Mucosa of stomach (tissue), 1 donor: ENCODE data around the gene DOK3.

Experiments used
- H3K27me3 ChIP-seq: one replicate; pipeline ENCODE4 v1.7.0; 2013; ENCODE audit warnings: mild to moderate bottlenecking, low read length; ENCODE audit not compliant: control insufficient read depth, insufficient read depth
- H3K36me3 ChIP-seq: one replicate; pipeline ENCODE4 v1.7.0; 2013; ENCODE audit warnings: low read length; ENCODE audit not compliant: control insufficient read depth, insufficient read depth
- H3K4me1 ChIP-seq: one replicate; pipeline ENCODE4 v1.7.0; 2013; ENCODE audit warnings: mild to moderate bottlenecking, low read length; ENCODE audit not compliant: control insufficient read depth, insufficient read depth
- H3K4me3 ChIP-seq: one replicate; pipeline ENCODE4 v1.7.0; 2013; ENCODE audit warnings: low read length
- H3K9ac ChIP-seq: one replicate; pipeline ENCODE4 v1.7.0; 2013; ENCODE audit warnings: mild to moderate bottlenecking, low read length, moderate library complexity
- H3K9me3 ChIP-seq: one replicate; pipeline ENCODE4 v1.7.0; 2013; ENCODE audit warnings: mild to moderate bottlenecking, low read length, moderate library complexity; ENCODE audit not compliant: control insufficient read depth
- donor health status: Pancreatic carcinoma.

The DOK3 gene

GRCh38 chr5:177508221-177508611, 1.4 kb downstream of the DOK3 start:
- H3K36me3 ChIP-seq = no peaks in the 10 kb centered on the region
- no peak overlapping the region for H3K4me3 ChIP-seq
- H3K4me1 ChIP-seq = peaks cover 4% of the 10 kb centered on the region
- H3K9me3 ChIP-seq = no peaks in the 10 kb centered on the region
- no peaks in the 10 kb centered on the region for H3K27me3 ChIP-seq
- no peak overlapping the region for H3K9ac ChIP-seq

DNA sequence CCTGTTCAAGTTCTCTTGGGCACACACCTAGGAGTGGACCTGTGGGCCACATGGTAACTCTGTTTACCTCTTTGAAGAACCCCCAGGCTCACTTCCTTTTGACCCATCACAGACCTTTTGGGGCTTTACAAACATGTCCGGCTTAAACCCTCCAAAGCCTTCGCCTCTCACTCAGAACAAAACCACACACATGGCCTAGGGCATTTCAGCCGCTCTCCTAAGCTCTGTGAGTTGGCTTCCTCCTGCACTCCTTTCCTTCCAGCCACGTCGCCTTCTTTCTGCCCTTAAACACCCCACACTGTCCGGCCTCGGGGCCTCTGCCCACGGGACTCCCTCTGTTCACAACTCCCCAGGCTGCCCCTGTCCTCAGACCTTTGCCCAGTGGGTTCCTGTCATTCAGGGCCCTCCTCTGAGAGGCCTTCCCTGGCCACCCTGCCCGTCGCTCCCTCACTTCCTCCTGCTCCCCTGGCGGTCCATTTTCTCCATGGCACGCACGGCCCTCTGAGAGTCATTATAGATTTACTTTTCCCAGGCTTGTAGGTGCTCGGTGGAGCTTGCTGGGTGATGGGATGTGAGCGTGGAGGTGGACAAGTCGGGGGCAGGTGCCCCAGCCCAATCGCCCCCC, 1.9 kb downstream of the DOK3 start:
- no peak overlapping the region for H3K9ac ChIP-seq
- H3K27me3 ChIP-seq = no peaks in the 10 kb centered on the region
- peaks cover 4% of the 10 kb centered on the region for H3K4me1 ChIP-seq
- no peak overlapping the region for H3K4me3 ChIP-seq
- H3K9me3 ChIP-seq = no peaks in the 10 kb centered on the region
- H3K36me3 ChIP-seq = no peaks in the 10 kb centered on the region

- no peak overlapping the region for H3K9ac ChIP-seq
- H3K4me3 ChIP-seq = no peak overlapping the region
- no peaks in the 10 kb centered on the region for H3K36me3 ChIP-seq
- H3K27me3 ChIP-seq = no peaks in the 10 kb centered on the region
- H3K4me1 ChIP-seq = peaks cover 4% of the 10 kb centered on the region
- H3K9me3 ChIP-seq = no peaks in the 10 kb centered on the region
These were observed 2.5 kb downstream of the DOK3 start for GRCh38 chr5:177507165-177507564.

- peaks cover 9% of the 10 kb centered on the region for H3K4me1 ChIP-seq
- no peaks in the 10 kb centered on the region for H3K36me3 ChIP-seq
- no peaks in the 10 kb centered on the region for H3K9me3 ChIP-seq
- no peaks in the 10 kb centered on the region for H3K27me3 ChIP-seq
- no peak overlapping the region for H3K4me3 ChIP-seq
- no peak overlapping the region for H3K9ac ChIP-seq
These were observed 4.6 kb downstream of the DOK3 start for GRCh38 chr5:177505075-177505474.

DNA sequence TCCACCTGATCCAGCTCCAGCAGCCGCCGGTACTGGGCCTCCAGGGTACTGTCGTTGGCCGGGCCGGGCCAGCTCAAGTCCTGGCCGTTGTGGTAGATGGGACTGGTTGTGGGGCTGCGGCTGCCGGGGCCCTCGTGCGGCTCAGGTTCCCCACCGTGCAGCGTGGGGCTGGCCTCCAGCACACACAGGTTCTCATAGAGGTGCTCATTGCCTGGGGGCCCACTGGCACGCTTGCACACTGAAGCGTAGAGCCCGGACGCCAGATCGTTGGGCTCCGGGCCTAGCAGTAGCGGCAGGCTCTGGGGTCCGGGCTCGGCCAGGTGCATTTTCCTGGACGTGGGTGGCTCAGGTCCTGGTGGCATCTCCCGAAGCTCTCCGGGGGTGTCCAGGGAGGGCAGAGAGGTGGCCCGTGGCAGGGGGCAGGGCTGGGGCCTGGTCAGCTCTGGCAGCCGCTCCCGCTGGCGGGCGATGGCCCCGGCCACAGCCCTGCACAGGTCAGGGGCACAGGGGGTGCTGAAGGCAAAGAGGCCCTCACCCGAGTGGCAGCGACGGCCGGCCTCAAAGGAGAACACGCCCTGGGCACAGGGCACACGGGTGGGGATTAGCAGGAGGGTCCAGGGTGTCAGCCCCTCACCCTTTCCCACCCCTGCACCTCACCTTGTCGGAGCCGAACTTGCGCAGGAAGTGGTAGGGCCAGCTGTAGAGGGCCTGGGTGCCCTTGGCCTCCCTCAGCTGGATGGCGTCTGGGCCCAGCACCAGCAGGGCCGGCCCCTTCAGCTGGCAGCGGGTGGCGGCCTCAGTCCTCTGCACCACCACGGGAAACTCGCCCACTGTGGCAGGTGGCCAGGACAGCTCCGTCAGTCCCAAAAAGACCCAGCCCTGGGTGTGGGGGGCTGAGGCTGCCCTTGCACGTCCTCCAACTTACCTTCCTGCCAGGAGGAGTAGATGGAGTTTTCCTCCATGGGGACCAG, 5.3 kb downstream of the DOK3 start:
- H3K4me1 ChIP-seq = peaks cover 7% of the 10 kb centered on the region
- no peaks in the 10 kb centered on the region for H3K9me3 ChIP-seq
- H3K27me3 ChIP-seq = no peaks in the 10 kb centered on the region
- no peak overlapping the region for H3K4me3 ChIP-seq
- H3K36me3 ChIP-seq = no peaks in the 10 kb centered on the region
- H3K9ac ChIP-seq = no peak overlapping the region

GRCh38 chr5:177503351-177504085, 6.1 kb downstream of the DOK3 start:
- H3K4me3 ChIP-seq = no peak overlapping the region
- peaks cover 2% of the 10 kb centered on the region for H3K27me3 ChIP-seq
- no peaks in the 10 kb centered on the region for H3K36me3 ChIP-seq
- H3K4me1 ChIP-seq = peaks cover 7% of the 10 kb centered on the region
- no peaks in the 10 kb centered on the region for H3K9me3 ChIP-seq
- no peak overlapping the region for H3K9ac ChIP-seq

GRCh38 chr5:177502886-177503285, 6.7 kb downstream of the DOK3 start:
- Histone ChIP-seq H3K4me3 (no peak overlapping the region), H3K27me3 (peaks cover 8% of the 10 kb centered on the region), H3K4me1 (peaks cover 14% of the 10 kb centered on the region), H3K36me3 (no peaks in the 10 kb centered on the region), H3K9me3 (no peaks in the 10 kb centered on the region), H3K9ac (no peak overlapping the region)

DNA sequence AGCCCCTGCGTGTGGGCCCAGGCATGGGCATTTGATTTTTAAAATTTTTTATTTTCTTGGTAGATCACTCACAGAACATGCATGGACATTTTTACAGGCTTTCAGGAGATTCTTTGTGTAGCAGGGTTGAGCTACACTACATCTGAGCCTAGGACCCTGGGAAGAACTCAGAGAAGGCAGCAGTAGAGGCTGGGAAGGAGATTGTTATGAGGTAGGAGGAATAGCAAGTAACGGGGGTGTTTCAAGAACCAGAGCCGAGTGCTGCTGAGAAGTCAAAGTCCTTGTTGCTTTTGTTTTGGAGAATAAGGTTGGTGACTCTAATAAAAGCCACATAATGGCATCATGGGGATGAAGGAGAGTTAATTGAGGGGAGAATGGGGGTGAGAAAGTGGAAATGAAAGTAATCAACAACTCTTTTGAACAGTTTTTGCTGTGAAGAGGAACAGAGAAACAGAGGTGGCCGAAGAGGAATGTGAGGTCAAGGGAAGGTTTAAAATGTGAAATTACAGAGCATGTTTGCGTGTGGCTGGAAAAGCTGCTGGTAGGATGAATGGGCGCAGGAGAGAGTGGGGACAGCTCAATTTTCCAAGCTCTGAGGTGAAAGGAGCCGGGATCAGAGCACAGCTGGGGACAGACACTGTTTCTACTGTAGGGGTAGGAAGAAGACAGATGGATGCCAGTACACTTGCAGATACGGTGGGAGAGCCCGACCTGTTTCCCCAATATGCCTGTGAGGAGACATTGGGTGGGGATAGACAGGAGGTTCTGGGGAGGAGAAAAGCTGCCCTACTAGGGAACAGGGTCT, 7.5 kb downstream of the DOK3 start:
- H3K36me3 ChIP-seq = no peaks in the 10 kb centered on the region
- H3K9ac ChIP-seq = no peak overlapping the region
- H3K9me3 ChIP-seq = no peaks in the 10 kb centered on the region
- H3K27me3 ChIP-seq = peaks cover 11% of the 10 kb centered on the region
- peaks cover 16% of the 10 kb centered on the region for H3K4me1 ChIP-seq
- H3K4me3 ChIP-seq = no peak overlapping the region

- H3K27me3 ChIP-seq = peaks cover 15% of the 10 kb centered on the region
- H3K9ac ChIP-seq = peak overlapping the region; percentile 15
- no peak overlapping the region for H3K4me3 ChIP-seq
- H3K9me3 ChIP-seq = no peaks in the 10 kb centered on the region
- peaks cover 24% of the 10 kb centered on the region for H3K4me1 ChIP-seq
- no peaks in the 10 kb centered on the region for H3K36me3 ChIP-seq
These were observed 8.7 kb downstream of the DOK3 start for GRCh38 chr5:177500685-177501522.

- H3K27me3 ChIP-seq = peaks cover 19% of the 10 kb centered on the region
- no peak overlapping the region for H3K9ac ChIP-seq
- peaks cover 33% of the 10 kb centered on the region for H3K4me1 ChIP-seq
- no peaks in the 10 kb centered on the region for H3K36me3 ChIP-seq
- no peak overlapping the region for H3K4me3 ChIP-seq
- H3K9me3 ChIP-seq = no peaks in the 10 kb centered on the region
These were observed 9.8 kb downstream of the DOK3 start for GRCh38 chr5:177499842-177500241.
